Right lobe of liver (tissue), 4 donors: ENCODE data around the gene MCOLN2.

Source experiments
- CTCF ChIP-seq, 4 donors: fragments of 200-600 bp in 3 of 4; fragments of 450-650 bp in 1 of 4; IDR thresholded peaks; one replicate each; pipeline versions ENCODE4 v1.5.1 to v1.8.0; 2016 to 2022; ENCODE audit warnings: antibody characterized with exemption in 4 of 4, mild to moderate bottlenecking in 2 of 4
- POLR2A ChIP-seq: fragments of 450-650 bp; IDR thresholded peaks from one replicate; pipeline ENCODE4 v1.6.1; 2017; ENCODE audit warnings: antibody characterized with exemption, mild to moderate bottlenecking
- donor health status: DM: no; HTN: no; CAD: no.
- donor health status: DM: no; HTN: no; CAD: no.
- donor health status: DM: no; HTN: yes; CAD: no.

GRCh38 chr1:84939761-84940160 is 57.2 kb downstream of the MCOLN2 start:
- no peak for TF ChIP-seq CTCF (IDR thresholded peaks at IDR 0.05)
- no peak for TF ChIP-seq POLR2A
